Measurements from ENCODE around the gene TCERG1L. TPM values are rescaled to one million over a fixed set of nuclear protein-coding genes. Genes with fewer than 3 reads are reported as not detected.

TCERG1L gene
- total and polyA plus RNA-seq, 9 of the 15 experiments (the other 6 are each of a cell fraction or from before 2014, with no cell fraction given): not detected

DNA sequence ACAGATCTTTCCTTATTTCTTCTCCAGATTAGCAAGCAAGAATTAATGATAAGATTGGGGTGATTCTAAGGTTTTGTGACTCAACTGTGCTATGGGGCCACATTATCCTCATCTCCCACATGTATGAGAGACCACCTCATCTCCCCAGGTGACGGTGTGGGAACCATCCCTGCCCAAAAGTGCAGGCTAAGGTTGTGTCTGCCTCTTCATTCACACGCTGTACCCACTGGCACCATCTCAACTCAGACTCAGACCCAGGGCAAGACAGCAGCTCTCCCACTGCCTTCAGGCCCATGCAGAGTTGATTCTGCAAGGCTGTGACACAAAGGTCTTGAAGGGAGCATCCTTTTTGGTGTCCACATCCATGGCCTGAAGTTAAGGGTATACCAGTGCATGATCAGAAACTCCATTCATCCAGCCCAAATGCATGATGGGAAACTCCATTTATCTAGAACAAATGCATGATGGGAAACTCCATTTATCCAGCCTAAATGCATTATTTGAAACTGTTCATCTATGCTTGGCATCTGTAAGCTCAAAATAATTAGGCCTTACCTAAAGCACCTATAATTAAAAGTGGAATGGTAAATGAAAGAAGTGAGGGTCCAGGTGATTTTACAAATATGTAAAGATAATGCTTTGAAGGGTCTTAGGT is 99.4 kb downstream of the TCERG1L start:
- Histone ChIP-seq H3K36me3 (ENCODE audit: control insufficient read depth, insufficient read depth, low read length) (no peaks in the 10 kb centered on the region), H2AFZ (ENCODE audit: low read depth, low read length) (no peak overlapping the region), H3K79me2 (ENCODE audit: control insufficient read depth, insufficient read depth, low read length) (no peaks in the 10 kb centered on the region), H3K4me1 (replicated peaks in 1 of 2; ENCODE audit: control insufficient read depth in 2 of 2, insufficient read depth in 2 of 2, low read length in 2 of 2) (no peaks in the 10 kb centered on the region), H3K9me3 (replicated peaks; ENCODE audit: control insufficient read depth, insufficient read depth, low read depth, low read length) (no peaks in the 10 kb centered on the region), H3K4me2 (ENCODE audit: insufficient read depth, low read length) (no peak overlapping the region), H3K9ac (ENCODE audit: insufficient read depth in 1 of 2, low read depth in 2 of 2, low read length in 2 of 2) (no peak overlapping the region), H4K20me1 (replicated peaks; ENCODE audit: control insufficient read depth, insufficient read depth, low read length) (no peaks in the 10 kb centered on the region), H3K9me1 (ENCODE audit: control insufficient read depth, insufficient read depth, low read length) (no peaks in the 10 kb centered on the region), H3K4me3 (no peak overlapping the region), H3K27me3 (ENCODE audit: control insufficient read depth in 2 of 2, insufficient read depth in 2 of 2, low read length in 2 of 2) (peaks cover 0 to 15% of the 10 kb centered on the region in 2 experiments; a peak in 2 of 5 replicates), H3K27ac (ENCODE audit: extremely low read depth, low read depth, low read length) (no peak overlapping the region)
- no peak for FAIRE-seq
- ChIA-PET CTCF (ENCODE audit: low intra/inter-chr PET ratio) (no interaction called here), POLR2A (no interaction called here)
- DNase-seq (ENCODE audit: extremely low read depth in 1 of 4, low spot score in 3 of 4): no peak
- in situ Hi-C loops (cut with MboI): no loop called here
- ATAC-seq: no peak
- BruUV-seq (replicated peaks): no TSS peak
- TF ChIP-seq RCOR1 (IDR thresholded peaks at IDR 0.05; ENCODE audit: borderline replicate concordance in 1 of 2, low read depth in 2 of 2, low read length in 2 of 2) (peak in 1 of 2 experiments; percentile 78; a peak in 2 of 4 replicates), CTBP1 (IDR thresholded peaks at IDR 0.05; ENCODE audit: borderline replicate concordance) (peak; percentile 77), HDAC1 (IDR thresholded peaks at IDR 0.05) (no peak), KDM1A (IDR thresholded peaks at IDR 0.05) (peak; percentile 65 to 72; a peak in 3 of 4 replicates), ZNF143 (CRISPR knock-in tag; IDR thresholded peaks at IDR 0.05) (peak; percentile 45), PKNOX1 (IDR thresholded peaks at IDR 0.05) (no peak)
- TF ChIP-seq, protein P1, sequence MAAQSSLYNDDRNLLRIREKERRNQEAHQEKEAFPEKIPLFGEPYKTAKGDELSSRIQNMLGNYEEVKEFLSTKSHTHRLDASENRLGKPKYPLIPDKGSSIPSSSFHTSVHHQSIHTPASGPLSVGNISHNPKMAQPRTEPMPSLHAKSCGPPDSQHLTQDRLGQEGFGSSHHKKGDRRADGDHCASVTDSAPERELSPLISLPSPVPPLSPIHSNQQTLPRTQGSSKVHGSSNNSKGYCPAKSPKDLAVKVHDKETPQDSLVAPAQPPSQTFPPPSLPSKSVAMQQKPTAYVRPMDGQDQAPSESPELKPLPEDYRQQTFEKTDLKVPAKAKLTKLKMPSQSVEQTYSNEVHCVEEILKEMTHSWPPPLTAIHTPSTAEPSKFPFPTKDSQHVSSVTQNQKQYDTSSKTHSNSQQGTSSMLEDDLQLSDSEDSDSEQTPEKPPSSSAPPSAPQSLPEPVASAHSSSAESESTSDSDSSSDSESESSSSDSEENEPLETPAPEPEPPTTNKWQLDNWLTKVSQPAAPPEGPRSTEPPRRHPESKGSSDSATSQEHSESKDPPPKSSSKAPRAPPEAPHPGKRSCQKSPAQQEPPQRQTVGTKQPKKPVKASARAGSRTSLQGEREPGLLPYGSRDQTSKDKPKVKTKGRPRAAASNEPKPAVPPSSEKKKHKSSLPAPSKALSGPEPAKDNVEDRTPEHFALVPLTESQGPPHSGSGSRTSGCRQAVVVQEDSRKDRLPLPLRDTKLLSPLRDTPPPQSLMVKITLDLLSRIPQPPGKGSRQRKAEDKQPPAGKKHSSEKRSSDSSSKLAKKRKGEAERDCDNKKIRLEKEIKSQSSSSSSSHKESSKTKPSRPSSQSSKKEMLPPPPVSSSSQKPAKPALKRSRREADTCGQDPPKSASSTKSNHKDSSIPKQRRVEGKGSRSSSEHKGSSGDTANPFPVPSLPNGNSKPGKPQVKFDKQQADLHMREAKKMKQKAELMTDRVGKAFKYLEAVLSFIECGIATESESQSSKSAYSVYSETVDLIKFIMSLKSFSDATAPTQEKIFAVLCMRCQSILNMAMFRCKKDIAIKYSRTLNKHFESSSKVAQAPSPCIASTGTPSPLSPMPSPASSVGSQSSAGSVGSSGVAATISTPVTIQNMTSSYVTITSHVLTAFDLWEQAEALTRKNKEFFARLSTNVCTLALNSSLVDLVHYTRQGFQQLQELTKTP (IDR thresholded peaks at IDR 0.05; ENCODE audit: low read depth in 1 of 2, partially characterized antibody in 2 of 2): peak in 1 of 2 experiments; percentile 88
- WGBS (ENCODE audit: insufficient coverage, low coverage, missing lambda C conversion rate): 0% methylated on average over 2 of the region's 2 CpGs
- intact Hi-C loops (cut with micrococcal nuclease): no loop called here
